Measurements from ENCODE around the gene PRRX1.

The PRRX1 gene

DNA sequence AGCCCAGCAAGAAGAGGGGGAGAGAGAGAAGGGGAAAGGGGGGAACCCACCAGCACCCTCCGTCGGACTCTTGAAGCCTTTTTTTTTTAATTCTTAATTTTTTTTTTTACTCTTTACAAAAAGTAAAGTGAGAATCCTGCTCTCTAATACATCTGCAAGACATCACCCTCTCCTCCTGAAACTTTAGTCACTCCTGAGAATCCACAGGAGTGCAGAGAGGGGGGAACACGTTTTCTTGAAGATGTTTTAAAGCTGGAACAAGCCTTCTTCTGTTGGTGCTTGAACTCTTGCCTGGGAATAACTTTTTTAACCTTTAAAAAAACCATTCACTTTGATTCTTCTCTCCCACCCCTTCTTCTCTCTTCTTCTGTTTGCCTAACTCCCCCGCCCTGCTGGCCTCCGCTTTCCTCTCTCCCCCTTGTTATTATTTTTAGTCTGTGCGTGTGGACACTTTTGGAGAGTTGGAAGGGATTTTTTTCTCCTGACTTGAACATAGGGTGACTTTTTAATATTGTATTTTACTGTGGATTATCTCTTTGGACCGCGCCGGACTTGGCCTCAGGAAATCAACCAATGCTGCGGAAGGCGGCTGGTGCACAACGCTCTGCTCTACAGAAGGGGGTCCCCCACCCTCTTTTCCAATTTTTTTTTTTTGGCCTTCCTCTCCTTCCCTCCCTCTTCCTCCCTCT lies 383 bp upstream of the PRRX1 start:
- no peak for DNase-seq (ENCODE audit: insufficient read length, low spot score)
- FAIRE-seq, result no peak
- TF ChIP-seq POU2F2 (IDR thresholded peaks at IDR 0.05; ENCODE audit: low read depth, low read length) (no peak), PAX5 (IDR thresholded peaks at IDR 0.05; ENCODE audit: insufficient read depth, low read length, severe bottlenecking) (no peak)

DNA sequence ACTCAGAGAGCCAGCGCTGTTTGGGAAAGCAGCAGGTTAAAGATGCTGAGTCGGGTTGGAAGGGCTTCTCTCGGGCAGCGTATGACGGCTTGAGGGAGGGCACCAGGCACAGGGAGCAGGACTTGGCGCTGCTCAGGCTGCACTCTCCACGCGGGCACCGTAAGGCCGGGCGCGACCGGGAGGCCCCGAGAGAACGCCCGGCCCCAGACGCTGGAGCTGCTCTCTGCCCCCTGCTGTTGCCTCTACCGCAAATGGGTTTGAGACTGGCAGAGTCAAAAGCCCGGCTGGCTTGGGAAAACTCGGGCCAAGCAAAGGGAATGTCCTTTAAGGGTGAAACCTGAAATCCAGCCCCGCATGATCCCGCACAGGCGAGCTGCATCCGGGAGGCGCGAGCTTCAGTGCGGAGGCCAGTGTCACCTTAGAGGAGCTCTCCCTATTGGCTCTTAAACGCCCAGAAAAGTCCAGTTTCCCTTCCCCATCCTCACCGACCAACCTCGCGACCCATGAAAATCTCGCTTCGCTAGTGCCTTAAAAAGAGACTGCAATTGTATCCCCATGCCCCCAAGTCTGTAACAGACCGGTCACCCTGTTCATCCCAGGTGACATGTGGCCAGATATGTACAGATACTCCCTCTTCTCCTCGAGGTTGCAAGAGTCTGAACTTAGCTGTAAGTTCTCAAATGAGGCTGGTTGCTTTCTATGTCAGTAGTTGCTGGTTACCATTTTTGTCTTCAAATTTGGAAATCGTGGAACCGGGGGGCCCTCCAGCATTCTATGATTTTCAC lies 1.1 kb downstream of the PRRX1 start:
- DNase-seq (ENCODE audit: insufficient read length, low spot score) (no peak), FAIRE-seq (no peak)
- TF ChIP-seq SPI1 (IDR thresholded peaks at IDR 0.05; ENCODE audit: low read depth, low read length) (no peak), POLR2A (IDR thresholded peaks at IDR 0.05; ENCODE audit: low read depth, low read length) (no peak), POU2F2 (IDR thresholded peaks at IDR 0.05; ENCODE audit: low read depth, low read length) (no peak), PAX5 (IDR thresholded peaks at IDR 0.05; ENCODE audit: insufficient read depth, low read length, severe bottlenecking) (no peak)

DNA sequence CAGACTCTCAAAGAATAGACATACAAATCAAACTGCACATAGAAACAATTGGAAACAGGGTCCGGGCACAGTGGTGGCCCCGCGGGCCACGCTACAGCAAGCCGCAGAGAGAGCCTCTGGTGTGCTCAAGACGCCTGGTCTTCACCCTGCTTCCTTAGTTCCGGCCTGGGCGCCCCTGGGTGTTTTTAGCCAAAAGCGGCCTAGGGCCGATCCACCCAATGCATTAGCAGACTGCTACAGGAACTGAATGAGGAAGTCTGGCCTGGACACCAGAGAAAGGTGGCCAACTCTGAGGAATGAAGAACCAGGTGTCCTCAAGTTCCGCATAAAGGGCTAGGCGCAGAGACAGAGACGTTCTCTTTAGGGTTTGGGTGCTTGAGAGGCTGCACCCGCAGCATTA lies 1.7 kb downstream of the PRRX1 start:
- DNase-seq (ENCODE audit: insufficient read length, low spot score) (no peak), FAIRE-seq (no peak)
- 0 out of 2 replicates have a peak, but pooled peaks have one; percentile 14 for TF ChIP-seq SPI1 (IDR thresholded peaks at IDR 0.05; ENCODE audit: low read depth, low read length)
- no peak for TF ChIP-seq POLR2AphosphoS5 (IDR thresholded peaks at IDR 0.05; ENCODE audit: low read depth, low read length)
- no peak for TF ChIP-seq POU2F2 (IDR thresholded peaks at IDR 0.05; ENCODE audit: low read depth, low read length)

DNA sequence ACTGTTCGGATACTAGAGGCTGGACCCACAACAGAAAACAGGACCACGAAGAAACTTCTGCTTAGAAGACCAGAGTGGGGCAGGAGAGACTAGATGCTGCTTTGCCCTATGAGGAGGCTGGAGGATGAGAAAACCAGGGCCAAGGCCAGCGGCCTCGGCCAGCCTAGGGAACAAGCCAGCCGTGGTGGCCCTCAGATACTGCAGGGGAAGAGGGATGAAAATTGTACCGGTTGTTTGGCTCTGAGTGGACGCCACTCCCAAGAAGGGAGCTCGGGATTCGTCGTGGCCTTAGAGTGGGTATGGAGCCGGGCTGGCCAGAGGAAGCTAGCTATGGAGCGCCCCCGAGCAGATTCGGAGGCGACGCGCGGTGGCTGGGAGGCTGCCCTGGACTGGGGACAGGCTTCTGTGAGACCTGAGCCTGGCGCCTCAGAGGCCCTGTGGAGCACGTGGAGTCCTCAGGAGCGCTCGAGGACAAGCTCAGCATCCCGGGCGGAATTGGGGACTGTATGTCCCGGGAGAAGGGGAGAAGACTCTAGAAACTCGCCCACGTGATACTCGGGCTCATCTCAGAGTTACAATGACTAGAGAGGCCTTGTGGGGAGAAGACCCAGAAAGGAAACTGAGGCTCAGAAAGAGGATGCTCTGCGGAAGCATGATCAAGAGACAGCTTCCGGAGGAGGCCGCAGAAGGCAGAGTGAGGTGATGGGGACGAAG lies 2.8 kb downstream of the PRRX1 start:
- FAIRE-seq, result no peak
- TF ChIP-seq TAF1 (IDR thresholded peaks at IDR 0.05; ENCODE audit: low read depth, low read length) (no peak), POLR2AphosphoS5 (IDR thresholded peaks at IDR 0.05; ENCODE audit: low read depth, low read length) (no peak), PAX5 (IDR thresholded peaks at IDR 0.05; ENCODE audit: insufficient read depth, low read length, severe bottlenecking) (no peak), SPI1 (IDR thresholded peaks at IDR 0.05; ENCODE audit: low read depth, low read length) (no peak), POU2F2 (IDR thresholded peaks at IDR 0.05; ENCODE audit: low read depth, low read length) (no peak), POLR2A (IDR thresholded peaks at IDR 0.05; ENCODE audit: low read depth, low read length) (no peak)
- no peak for DNase-seq (ENCODE audit: insufficient read length, low spot score)

DNA sequence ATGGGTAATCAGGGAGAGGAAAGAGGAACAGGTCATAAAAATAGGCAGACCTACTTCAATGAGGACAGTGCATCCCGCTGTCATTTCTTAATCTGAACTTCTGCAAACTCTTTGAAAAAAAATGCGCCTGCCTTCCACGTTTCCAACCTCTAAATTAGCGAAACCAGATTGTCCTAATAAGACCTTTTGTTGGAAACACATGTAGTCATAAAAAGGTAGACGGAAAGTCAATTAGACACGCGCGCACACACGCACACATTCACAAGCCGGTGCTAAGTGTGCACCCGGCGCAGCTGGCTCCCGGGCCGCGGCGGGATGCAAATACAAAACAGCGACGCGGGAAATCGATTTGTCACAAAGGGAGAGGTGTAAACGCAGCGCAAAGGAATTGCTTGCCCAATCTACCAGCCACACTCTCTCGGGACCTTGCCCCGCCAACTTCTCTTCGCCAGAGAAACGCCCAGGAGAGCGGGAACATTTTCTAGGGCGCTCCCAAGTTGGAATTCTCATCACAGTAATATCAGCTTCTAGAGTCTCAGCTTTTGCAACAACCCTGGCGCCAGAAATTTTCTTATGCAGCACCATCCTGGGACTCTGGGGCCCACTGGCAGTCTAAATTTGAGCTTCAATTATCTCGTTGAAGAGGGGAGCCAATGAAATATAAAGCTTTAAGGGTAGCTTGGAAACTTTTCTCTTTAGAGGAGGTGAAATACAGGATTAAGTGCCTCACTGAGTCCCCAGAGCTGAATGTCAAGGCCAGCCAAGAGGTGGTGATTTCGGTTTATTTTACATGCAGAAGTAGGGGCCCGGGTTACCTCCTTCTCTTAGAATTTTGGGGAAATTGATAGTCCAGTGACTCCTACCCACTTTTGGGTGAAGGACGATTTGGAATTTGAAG lies 4.5 kb downstream of the PRRX1 start:
- DNase-seq (ENCODE audit: insufficient read length, low spot score), result no peak
- no peak for FAIRE-seq
- TF ChIP-seq TAF1 (IDR thresholded peaks at IDR 0.05; ENCODE audit: low read depth, low read length), result no peak
- no peak for TF ChIP-seq POU2F2 (IDR thresholded peaks at IDR 0.05; ENCODE audit: low read depth, low read length)
- no peak for TF ChIP-seq POLR2AphosphoS5 (IDR thresholded peaks at IDR 0.05; ENCODE audit: low read depth, low read length)
- no peak for TF ChIP-seq SPI1 (IDR thresholded peaks at IDR 0.05; ENCODE audit: low read depth, low read length)
- TF ChIP-seq PAX5 (IDR thresholded peaks at IDR 0.05; ENCODE audit: insufficient read depth, low read length, severe bottlenecking), result no peak
- TF ChIP-seq POLR2A (IDR thresholded peaks at IDR 0.05; ENCODE audit: low read depth, low read length), result no peak

GRCh38 chr1:170669107-170669445 lies 5.1 kb downstream of the PRRX1 start:
- FAIRE-seq, result no peak
- no peak for DNase-seq (ENCODE audit: insufficient read length, low spot score)
- no peak for TF ChIP-seq POLR2A (IDR thresholded peaks at IDR 0.05; ENCODE audit: low read depth, low read length)
- no peak for TF ChIP-seq POU2F2 (IDR thresholded peaks at IDR 0.05; ENCODE audit: low read depth, low read length)
- no peak for TF ChIP-seq PAX5 (IDR thresholded peaks at IDR 0.05; ENCODE audit: insufficient read depth, low read length, severe bottlenecking)

GRCh38 chr1:170669586-170670530 lies 5.9 kb downstream of the PRRX1 start:
- FAIRE-seq (no peak), DNase-seq (ENCODE audit: insufficient read length, low spot score) (no peak)

DNA sequence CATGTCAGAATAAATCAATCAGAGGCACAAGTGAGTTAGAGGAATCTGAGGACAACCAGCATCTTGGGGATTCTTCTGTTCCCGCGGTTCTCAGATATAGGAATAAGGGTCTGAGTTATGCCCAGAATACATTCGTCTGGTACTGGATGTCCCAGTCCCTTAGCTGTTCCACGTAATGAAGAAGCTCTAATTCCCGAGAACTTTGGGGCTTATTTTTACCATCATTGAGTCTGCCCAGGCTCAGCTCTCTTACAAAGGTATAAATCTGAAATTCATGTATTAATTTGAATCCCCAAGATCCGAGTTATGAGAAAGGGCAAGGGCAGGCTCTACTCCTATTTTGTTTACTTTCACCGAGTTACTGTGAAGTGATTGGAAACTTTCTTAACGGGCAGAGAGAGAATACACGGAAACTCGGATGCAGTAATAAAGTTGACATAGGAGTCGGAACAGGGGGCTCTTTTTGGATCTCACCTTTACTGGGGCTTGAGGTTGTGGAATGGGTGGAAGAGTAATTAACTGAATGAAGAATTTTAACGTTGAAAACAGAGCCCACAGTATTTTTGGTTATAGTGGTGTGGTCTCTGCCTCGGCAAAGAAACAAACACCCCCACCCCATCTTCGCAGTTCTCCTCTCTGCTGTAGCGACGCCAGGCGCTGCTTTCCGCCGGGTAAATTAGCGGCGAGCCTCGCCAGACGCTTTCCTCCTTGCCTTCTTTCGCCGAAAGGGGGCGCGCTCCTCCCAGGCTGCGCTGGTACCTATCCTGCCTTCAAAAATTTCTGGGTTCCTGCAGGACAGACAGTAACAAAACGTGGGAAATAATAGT lies 7.1 kb downstream of the PRRX1 start:
- no peak for FAIRE-seq
- DNase-seq (ENCODE audit: insufficient read length, low spot score), result no peak
- no peak for TF ChIP-seq TAF1 (IDR thresholded peaks at IDR 0.05; ENCODE audit: low read depth, low read length)
- TF ChIP-seq POLR2A (IDR thresholded peaks at IDR 0.05; ENCODE audit: low read depth, low read length), result no peak
- no peak for TF ChIP-seq SPI1 (IDR thresholded peaks at IDR 0.05; ENCODE audit: low read depth, low read length)
- TF ChIP-seq POU2F2 (IDR thresholded peaks at IDR 0.05; ENCODE audit: low read depth, low read length), result no peak

More at GRCh38 chr1:170669586-170670530, 5.9 kb downstream of the PRRX1 start:
- TF ChIP-seq POU2F2 (IDR thresholded peaks at IDR 0.05; ENCODE audit: low read depth, low read length), result no peak
- no peak for TF ChIP-seq SPI1 (IDR thresholded peaks at IDR 0.05; ENCODE audit: low read depth, low read length)
- TF ChIP-seq POLR2A (IDR thresholded peaks at IDR 0.05; ENCODE audit: low read depth, low read length), result no peak
- no peak for TF ChIP-seq TAF1 (IDR thresholded peaks at IDR 0.05; ENCODE audit: low read depth, low read length)

Data from GM12891 (cell line).